Measurements from ENCODE around the gene RAB13. TPM values are rescaled to one million over a fixed set of nuclear protein-coding genes. Genes with fewer than 3 reads are reported as not detected.

Gene RAB13
- total RNA-seq, 1 experiment from 2014 or later, result 122 TPM

DNA sequence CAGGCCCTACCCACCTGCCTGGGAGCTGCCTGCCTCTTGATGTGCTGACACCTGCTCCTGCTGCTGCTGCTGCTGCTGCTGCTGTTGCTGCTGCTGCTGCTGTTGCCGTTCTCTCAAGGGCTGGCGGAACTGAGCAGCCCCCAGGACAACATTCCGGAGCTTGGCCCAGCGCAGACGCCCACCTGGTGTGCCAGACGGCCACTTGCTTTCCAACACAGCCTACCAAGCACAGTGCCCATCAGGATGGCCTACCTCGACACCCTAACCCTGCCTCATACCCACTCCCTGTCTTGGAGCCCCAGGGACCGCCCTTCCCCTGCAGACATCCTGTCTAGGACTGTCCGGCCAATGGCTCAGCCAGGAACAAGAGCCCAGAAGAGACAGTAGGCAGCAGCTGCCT, 51.4 kb downstream of the RAB13 start:
- H3T11ph ChIP-seq (ENCODE audit: low read length), result no peak overlapping the region
- DNase-seq, result no peak
- TF ChIP-seq, protein P1, sequence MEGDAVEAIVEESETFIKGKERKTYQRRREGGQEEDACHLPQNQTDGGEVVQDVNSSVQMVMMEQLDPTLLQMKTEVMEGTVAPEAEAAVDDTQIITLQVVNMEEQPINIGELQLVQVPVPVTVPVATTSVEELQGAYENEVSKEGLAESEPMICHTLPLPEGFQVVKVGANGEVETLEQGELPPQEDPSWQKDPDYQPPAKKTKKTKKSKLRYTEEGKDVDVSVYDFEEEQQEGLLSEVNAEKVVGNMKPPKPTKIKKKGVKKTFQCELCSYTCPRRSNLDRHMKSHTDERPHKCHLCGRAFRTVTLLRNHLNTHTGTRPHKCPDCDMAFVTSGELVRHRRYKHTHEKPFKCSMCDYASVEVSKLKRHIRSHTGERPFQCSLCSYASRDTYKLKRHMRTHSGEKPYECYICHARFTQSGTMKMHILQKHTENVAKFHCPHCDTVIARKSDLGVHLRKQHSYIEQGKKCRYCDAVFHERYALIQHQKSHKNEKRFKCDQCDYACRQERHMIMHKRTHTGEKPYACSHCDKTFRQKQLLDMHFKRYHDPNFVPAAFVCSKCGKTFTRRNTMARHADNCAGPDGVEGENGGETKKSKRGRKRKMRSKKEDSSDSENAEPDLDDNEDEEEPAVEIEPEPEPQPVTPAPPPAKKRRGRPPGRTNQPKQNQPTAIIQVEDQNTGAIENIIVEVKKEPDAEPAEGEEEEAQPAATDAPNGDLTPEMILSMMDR (conservative IDR thresholded peaks at IDR 0.05), result no peak
- no peak overlapping the region for H3K56ac ChIP-seq (ENCODE audit: insufficient read length, low read depth, low read length)
- H2AK5ac ChIP-seq (ENCODE audit: insufficient read length, low read length), result no peak overlapping the region
- H4K91ac ChIP-seq (ENCODE audit: insufficient read length, low read depth, low read length), result no peak overlapping the region
- no peaks in the 10 kb centered on the region for H3K23me2 ChIP-seq (ENCODE audit: insufficient read length, low read depth, low read length, poor library complexity, severe bottlenecking)
- H4K8ac ChIP-seq (replicated peaks; ENCODE audit: insufficient read length, low read depth, low read length), result no peak overlapping the region
- no CpG with 5 or more reads among the region's 9 CpGs for WGBS (ENCODE audit: extremely low coverage, insufficient read length, low lambda C conversion rate)
- H2BK12ac ChIP-seq (ENCODE audit: insufficient read length, low read depth, low read length), result no peak overlapping the region
- H3K4me1 ChIP-seq (ENCODE audit: insufficient read depth, low read length), result no peaks in the 10 kb centered on the region
- no peak overlapping the region for H2BK120ac ChIP-seq (ENCODE audit: low read depth, low read length, poor library complexity, severe bottlenecking)
- H3K9ac ChIP-seq (ENCODE audit: extremely low read depth, insufficient read length, low read length), result no peak overlapping the region
- no peaks in the 10 kb centered on the region for H3K27me3 ChIP-seq (ENCODE audit: insufficient read depth, low read length)
- no peak overlapping the region for H3K27ac Mint-ChIP-seq
- H3K79me1 ChIP-seq (ENCODE audit: insufficient read depth, low read depth, low read length, poor library complexity, severe bottlenecking), result no peaks in the 10 kb centered on the region
- no peak overlapping the region for H3K27ac ChIP-seq (ENCODE audit: insufficient read length, low read depth, low read length)
- no peaks in the 10 kb centered on the region for H3K4me1 Mint-ChIP-seq
- no peaks in the 10 kb centered on the region for H3K27me3 Mint-ChIP-seq (ENCODE audit: low read depth)
- H4K20me1 ChIP-seq (ENCODE audit: control insufficient read depth, insufficient read depth, insufficient read length), result peaks cover 3% of the 10 kb centered on the region
- no peaks in the 10 kb centered on the region for H3K9me3 ChIP-seq (ENCODE audit: control insufficient read depth, low read depth, low read length)
- no peak overlapping the region for H3K4ac ChIP-seq (ENCODE audit: low read depth, low read length)
- peaks cover 46 to 84% (median 77%) of the 10 kb centered on the region in 3 experiments for H3K36me3 Mint-ChIP-seq (ENCODE audit: insufficient read depth in 1 of 3, low read depth in 3 of 3)
- no peaks in the 10 kb centered on the region for H3K79me2 ChIP-seq (ENCODE audit: insufficient read depth, low read length)
- H3K4me2 ChIP-seq (ENCODE audit: insufficient read depth, insufficient read length, low read length), result no peak overlapping the region
- H2BK20ac ChIP-seq (ENCODE audit: low read depth, low read length, poor library complexity, severe bottlenecking), result no peak overlapping the region
- no peak overlapping the region for H3K18ac ChIP-seq (ENCODE audit: insufficient read length, low read depth, low read length)
- no peak overlapping the region for H2BK15ac ChIP-seq (ENCODE audit: low read depth, low read length)
- H4K5ac ChIP-seq (ENCODE audit: insufficient read length, low read depth, low read length), result no peak overlapping the region
- no peak overlapping the region for H3K23ac ChIP-seq (ENCODE audit: insufficient read length, low read depth, low read length)
- no peak overlapping the region for H2BK5ac ChIP-seq (ENCODE audit: insufficient read length, low read length)
- no peak overlapping the region for H3K14ac ChIP-seq (ENCODE audit: insufficient read depth, low read length)
- no peak overlapping the region; a peak in 1 of 5 replicates for H3K4me3 Mint-ChIP-seq
- H2AFZ ChIP-seq (ENCODE audit: low read length), result no peak overlapping the region
- no peaks in the 10 kb centered on the region for H3K9me3 Mint-ChIP-seq

All from H9 (cell line).